Right lobe of liver (tissue), 6 donors: ENCODE measurements around the gene CHKA. TPM values are rescaled to one million over a fixed set of nuclear protein-coding genes. Genes with fewer than 3 reads are reported as not detected.

Source experiments
- ATAC-seq, 4 donors: fragments of 200-7000 bp; cut with Tn5 transposase; one replicate each; pipeline ENCODE4 v1.9.1; 2020; ENCODE audit warnings: mild to moderate bottlenecking in 4 of 4, moderate library complexity in 4 of 4
- DNase-seq, 3 donors: peaks; one replicate each; pipeline ENCODE4 v3.0.0-alpha.2; 2020
- H3K27ac ChIP-seq, 3 donors: fragments of 200-600 bp; one replicate each; pipeline ENCODE4 v1.8.0; 2022
- H3K27me3 ChIP-seq, 2 donors: fragments of 200-600 bp; one replicate each; pipeline ENCODE4 v1.8.0; 2022
- H3K36me3 ChIP-seq, 4 donors: fragments of 200-600 bp; sonication (generic) in 1 of 4; one replicate each; pipeline versions ENCODE4 v1.5.1 to v1.8.0; 2017 to 2022; ENCODE audit warnings: control low read depth in 1 of 4
- H3K4me1 ChIP-seq, 4 donors: fragments of 200-600 bp; sonication (generic) in 1 of 4; one replicate each; pipeline versions ENCODE4 v1.5.1 to v1.8.0; 2017 to 2022; ENCODE audit warnings: control low read depth in 1 of 4
- H3K4me3 ChIP-seq, 3 donors: fragments of 200-600 bp; one replicate each; pipeline ENCODE4 v1.8.0; 2022
- H3K9me3 ChIP-seq, 4 donors: fragments of 200-600 bp; sonication (generic) in 1 of 4; one replicate each; pipeline versions ENCODE4 v1.5.1 to v1.8.0; 2017 to 2022; ENCODE audit warnings: control low read depth in 1 of 4
- POLR2A ChIP-seq: fragments of 450-650 bp; IDR thresholded peaks from one replicate; pipeline ENCODE4 v1.6.1; 2017; ENCODE audit warnings: antibody characterized with exemption, mild to moderate bottlenecking
- WGBS: methylation state at CpG from one replicate; pipeline ENCODE4 v1.1.6; 2018; ENCODE audit warnings: low coverage, low lambda C conversion rate; ENCODE audit not compliant: insufficient coverage; ENCODE audit errors: missing lambda C conversion rate; 5-methylcytosine and 5-hydroxymethylcytosine counted together
- intact Hi-C, 2 donors: fragments of 100-400 bp; cut with DNase I; formaldehyde crosslinking; loops; one replicate each; pipeline versions ENCODE4 v1.11.2 to v1.14.1; 2022
- total RNA-seq, 6 experiments: library from RNA; depleted of rRNA in 2 of 6; stranded (reverse); fragments of >200 nt in 2 of 6; fragmentation: NEBNext Ultra II Directional in 3 of 6; extraction: Animal tissue kit (Norgen Biotek cat#: 25700) in 3 of 6; gene quantifications; one replicate each; pipeline versions ENCODE4 v1.1.0 to v1.2.4, GENCODE V29; 2016 to 2023
- TF ChIP-seq, protein P1 (sequence below), 4 donors: fragments of 200-600 bp in 3 of 4; fragments of 450-650 bp in 1 of 4; IDR thresholded peaks; one replicate each; pipeline versions ENCODE4 v1.5.1 to v1.8.0; 2016 to 2022; ENCODE audit warnings: antibody characterized with exemption in 4 of 4, mild to moderate bottlenecking in 2 of 4
- donor health status: DM: no; HTN: yes; CAD: no.
- donor health status: DM: no; HTN: no; CAD: no.
- donor health status: DM: no; HTN: no; CAD: no.
- donor health status: DM: no; HTN: yes; CAD: no.
- donor health status: DM: no; HTN: yes; CAD: no.

Gene CHKA
- total RNA-seq, 6 experiments from 2014 or later = 15.1 to 35.8 (median 28.5) TPM

DNA sequence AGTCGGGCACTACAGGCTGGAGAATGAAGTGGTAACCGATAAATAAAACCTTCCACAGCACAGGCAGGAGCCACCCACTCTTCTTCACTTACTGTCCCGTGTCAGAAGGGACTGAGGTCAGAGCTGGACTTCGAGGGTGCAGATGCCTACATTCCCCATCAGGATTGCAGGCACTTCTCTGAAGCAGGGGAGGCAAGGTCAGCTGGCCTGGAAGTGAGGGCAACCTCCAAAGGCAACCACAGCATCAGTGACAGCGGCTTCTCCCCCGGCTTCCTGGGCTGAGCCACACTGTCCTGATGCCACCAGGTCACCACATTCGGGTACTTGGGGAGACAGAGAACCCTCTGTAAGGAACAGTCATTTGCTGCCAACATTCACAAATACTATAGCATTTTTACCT lies 59.7 kb downstream of the CHKA start:
- ATAC-seq (no peak), DNase-seq (no peak)
- intact Hi-C loops = no loop called here
- no peak overlapping the region for H3K27ac ChIP-seq
- no peaks in the 10 kb centered on the region for H3K9me3 ChIP-seq
- H3K27me3 ChIP-seq = no peaks in the 10 kb centered on the region
- peaks cover 0 to 79% (median 29%) of the 10 kb centered on the region in 4 donors for H3K36me3 ChIP-seq
- peaks cover 0 to 1% (median 0%) of the 10 kb centered on the region in 4 donors for H3K4me1 ChIP-seq
- no peak overlapping the region for H3K4me3 ChIP-seq
- 100% methylated on average over 2 of the region's 7 CpGs for WGBS
- TF ChIP-seq POLR2A = no peak
- TF ChIP-seq, protein P1, sequence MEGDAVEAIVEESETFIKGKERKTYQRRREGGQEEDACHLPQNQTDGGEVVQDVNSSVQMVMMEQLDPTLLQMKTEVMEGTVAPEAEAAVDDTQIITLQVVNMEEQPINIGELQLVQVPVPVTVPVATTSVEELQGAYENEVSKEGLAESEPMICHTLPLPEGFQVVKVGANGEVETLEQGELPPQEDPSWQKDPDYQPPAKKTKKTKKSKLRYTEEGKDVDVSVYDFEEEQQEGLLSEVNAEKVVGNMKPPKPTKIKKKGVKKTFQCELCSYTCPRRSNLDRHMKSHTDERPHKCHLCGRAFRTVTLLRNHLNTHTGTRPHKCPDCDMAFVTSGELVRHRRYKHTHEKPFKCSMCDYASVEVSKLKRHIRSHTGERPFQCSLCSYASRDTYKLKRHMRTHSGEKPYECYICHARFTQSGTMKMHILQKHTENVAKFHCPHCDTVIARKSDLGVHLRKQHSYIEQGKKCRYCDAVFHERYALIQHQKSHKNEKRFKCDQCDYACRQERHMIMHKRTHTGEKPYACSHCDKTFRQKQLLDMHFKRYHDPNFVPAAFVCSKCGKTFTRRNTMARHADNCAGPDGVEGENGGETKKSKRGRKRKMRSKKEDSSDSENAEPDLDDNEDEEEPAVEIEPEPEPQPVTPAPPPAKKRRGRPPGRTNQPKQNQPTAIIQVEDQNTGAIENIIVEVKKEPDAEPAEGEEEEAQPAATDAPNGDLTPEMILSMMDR (IDR thresholded peaks at IDR 0.05) = no peak

DNA sequence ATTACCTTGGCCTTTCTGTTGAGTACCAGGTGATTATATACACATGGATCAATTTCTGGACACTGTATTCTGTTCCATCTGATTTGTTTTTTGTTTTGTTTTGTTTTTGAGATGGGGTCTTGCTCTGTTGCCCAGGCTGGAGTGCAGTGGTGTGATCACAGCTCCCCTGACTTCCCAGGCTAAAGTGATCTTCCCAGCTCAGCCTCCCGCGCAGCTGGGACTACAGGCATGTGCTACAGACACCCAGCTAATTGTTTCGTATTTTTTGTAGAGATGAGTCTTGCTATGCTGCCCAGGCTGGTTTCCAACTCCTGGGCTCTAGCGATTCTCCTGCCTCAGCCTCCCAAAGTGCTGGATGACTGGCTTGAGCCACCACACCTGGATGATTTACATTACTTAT lies 63.4 kb downstream of the CHKA start:
- intact Hi-C loops = no loop called here
- WGBS = no CpG with 5 or more reads among the region's 4 CpGs
- no peak overlapping the region for H3K27ac ChIP-seq

DNA sequence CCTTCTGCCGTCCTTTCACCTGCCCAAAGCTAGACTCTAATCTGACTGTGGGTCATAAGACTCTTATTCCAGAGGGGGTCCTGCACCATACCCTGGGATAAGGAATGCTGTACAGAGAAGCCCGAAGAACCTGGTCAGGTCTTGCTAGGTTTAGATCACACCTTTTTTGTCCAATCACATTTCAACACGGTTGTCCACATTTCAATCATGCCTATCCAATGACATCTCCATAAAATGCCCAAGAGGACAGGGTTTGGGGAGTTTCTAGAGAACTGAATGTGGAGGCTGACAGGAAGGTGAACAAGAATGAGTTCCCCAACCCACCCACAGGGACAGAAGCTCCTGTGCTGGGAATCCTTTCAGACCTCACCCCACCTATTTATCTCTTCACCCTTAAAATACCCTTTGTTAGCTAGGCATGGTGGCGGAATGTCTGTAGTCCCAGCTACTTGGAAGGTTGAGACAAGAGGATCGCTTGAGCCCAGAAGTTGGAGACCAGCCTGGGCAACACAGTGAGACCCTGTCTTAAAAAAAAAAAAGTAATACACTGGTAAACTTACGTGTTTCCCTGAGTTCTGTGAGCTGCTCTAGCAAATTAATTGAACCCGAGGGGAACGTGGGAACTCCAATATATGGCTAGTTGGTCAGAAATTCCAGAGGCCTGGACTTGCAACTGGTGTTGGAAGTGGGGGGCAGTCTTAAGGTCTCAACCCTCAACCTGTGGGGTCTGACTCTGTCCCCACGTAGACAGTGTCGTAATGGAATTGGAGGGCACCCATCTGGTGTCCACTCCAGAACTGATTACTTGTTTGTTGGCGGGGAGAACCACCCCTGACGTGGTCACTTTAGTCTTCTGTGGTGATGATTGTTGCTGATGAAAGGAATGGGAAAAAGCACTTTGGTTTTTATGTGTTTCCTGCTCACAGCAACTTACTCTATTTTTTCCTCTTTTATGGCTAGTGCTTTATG lies 64.6 kb downstream of the CHKA start:
- Histone ChIP-seq H3K4me3 (no peak overlapping the region), H3K9me3 (no peaks in the 10 kb centered on the region)

More for the DNA sequence above, 63.4 kb downstream of the CHKA start:
- Histone ChIP-seq H3K9me3 (no peaks in the 10 kb centered on the region), H3K4me1 (peaks cover 0 to 1% (median 0%) of the 10 kb centered on the region in 4 donors), H3K36me3 (peaks cover 0 to 47% (median 14%) of the 10 kb centered on the region in 4 donors), H3K4me3 (no peak overlapping the region), H3K27me3 (no peaks in the 10 kb centered on the region)
- TF ChIP-seq, protein P1 (IDR thresholded peaks at IDR 0.05) = no peak
- TF ChIP-seq POLR2A = no peak
- no peak for ATAC-seq
- no peak for DNase-seq

DNA sequence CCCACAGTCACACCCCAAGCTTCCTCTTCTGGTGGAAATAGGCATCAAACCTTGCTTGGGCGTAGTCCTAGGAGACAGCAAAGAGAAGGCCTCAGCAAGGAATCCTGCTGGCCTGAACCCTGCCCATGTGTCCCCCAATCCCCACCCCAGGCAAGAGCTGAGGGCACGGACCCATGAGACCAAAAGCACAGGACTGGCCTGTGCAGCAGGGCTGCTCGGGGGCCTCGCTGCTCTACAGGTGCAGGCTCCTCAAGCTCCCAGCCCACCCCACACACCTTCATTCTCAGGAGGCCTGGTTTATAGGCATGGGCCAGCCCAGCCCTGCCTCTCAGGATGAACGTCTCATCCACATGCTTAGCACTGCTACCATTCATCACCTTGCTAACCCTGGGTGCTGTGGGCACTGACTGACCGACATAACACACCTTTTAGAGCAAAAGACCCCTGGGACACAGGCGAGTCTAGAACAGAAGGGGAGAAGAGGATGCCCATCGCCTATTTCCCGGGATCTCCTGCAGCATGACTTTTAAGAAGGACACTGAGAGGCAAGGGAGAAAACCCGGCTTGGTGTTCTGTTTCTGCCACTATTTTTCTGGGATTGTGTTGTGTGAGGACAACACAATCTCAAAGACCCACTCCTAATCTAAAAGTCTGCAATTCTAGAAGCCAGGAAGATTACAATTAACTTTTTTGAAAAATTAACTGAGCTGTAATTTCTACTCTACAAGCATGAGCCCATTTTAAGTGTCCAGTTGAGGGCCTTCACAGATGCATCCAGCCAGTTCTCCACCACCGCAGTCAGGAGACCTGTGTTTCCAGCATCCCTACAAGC lies 67.0 kb downstream of the CHKA start:
- TF ChIP-seq POLR2A = no peak
- TF ChIP-seq, protein P1 (IDR thresholded peaks at IDR 0.05) = no peak
- Histone ChIP-seq H3K27ac (no peak overlapping the region), H3K4me3 (no peak overlapping the region), H3K27me3 (no peaks in the 10 kb centered on the region), H3K9me3 (no peaks in the 10 kb centered on the region), H3K4me1 (peaks cover 0 to 1% (median 0%) of the 10 kb centered on the region in 4 donors), H3K36me3 (peaks cover 0 to 25% (median 7%) of the 10 kb centered on the region in 4 donors)
- DNase-seq (no peak), ATAC-seq (no peak)
- intact Hi-C loops = no loop called here
- WGBS = 91% methylated on average over 3 of the region's 11 CpGs

More for the DNA sequence above, 64.6 kb downstream of the CHKA start:
- DNase-seq (no peak), ATAC-seq (no peak)
- H3K27ac ChIP-seq = no peak overlapping the region
- WGBS = 91% methylated on average over 7 of the region's 12 CpGs
- peaks cover 0 to 1% (median 0%) of the 10 kb centered on the region in 4 donors for H3K4me1 ChIP-seq
- TF ChIP-seq, protein P1 (IDR thresholded peaks at IDR 0.05) = no peak
- no peak for TF ChIP-seq POLR2A
- peaks cover 0 to 35% (median 9%) of the 10 kb centered on the region in 4 donors for H3K36me3 ChIP-seq
- H3K27me3 ChIP-seq = no peaks in the 10 kb centered on the region
- intact Hi-C loops = no loop called here
